Stimulated activated naive CD8-positive, alpha-beta T cell treated with anti-CD3 and anti-CD28 coated beads, Interleukin-15, amount 100 ng/mL, for 72 hours (primary cell): ENCODE measurements around the gene MGAT1.
A peak's percentile ranks its signal among the peaks of the same experiment; 100 is the strongest.
"Not testable (repeated sequence)": the region's sequence is repeated elsewhere in the genome, so short reads cannot be mapped to it uniquely, and the experiment has no call there.

Experiments
- ATAC-seq: fragments of 150-1000 bp; cut with Tn5 transposase; 2 replicates; pipeline ENCODE4 v1.10.0; 2021; ENCODE audit warnings: mild to moderate bottlenecking, moderate library complexity
- DNase-seq, 2 donors: peaks; one replicate each; pipeline ENCODE4 v3.0.0; 2021 to 2022
- H3K27ac Mint-ChIP-seq, 2 donors: one replicate each; pipeline ENCODE4 v1.8.0; 2022; ENCODE audit warnings: mild to moderate bottlenecking in 2 of 2, mixed read lengths in 2 of 2, moderate library complexity in 2 of 2
- H3K27me3 Mint-ChIP-seq: one replicate; pipeline ENCODE4 v1.8.0; 2022; ENCODE audit warnings: mixed read lengths
- H3K4me1 Mint-ChIP-seq: one replicate; pipeline ENCODE4 v1.8.0; 2022; ENCODE audit warnings: mild to moderate bottlenecking, mixed read lengths
- H3K4me3 Mint-ChIP-seq, 2 donors: one replicate each; pipeline ENCODE4 v1.8.0; 2022; ENCODE audit warnings: mild to moderate bottlenecking in 2 of 2, mixed read lengths in 2 of 2, moderate library complexity in 1 of 2
- H3K9me3 Mint-ChIP-seq, 2 donors: one replicate each; pipeline ENCODE4 v1.8.0; 2022; ENCODE audit warnings: mixed read lengths in 2 of 2

Gene MGAT1

GRCh38 chr5:180829726-180830125 is 27.1 kb upstream of the MGAT1 start:
- DNase-seq (no peak), ATAC-seq (no peak)
- peak overlapping the region; percentile 90 to 99 for H3K4me3 Mint-ChIP-seq
- peaks cover 61% of the 10 kb centered on the region for H3K4me1 Mint-ChIP-seq
- H3K27ac Mint-ChIP-seq = peak overlapping the region; percentile 96 to 97
- H3K27me3 Mint-ChIP-seq = no peaks in the 10 kb centered on the region
- peaks cover 0 to 4% of the 10 kb centered on the region in 2 donors for H3K9me3 Mint-ChIP-seq

GRCh38 chr5:180828756-180829531 is 26.3 kb upstream of the MGAT1 start:
- peak overlapping the region in 1 of 2 donors; percentile 99 for H3K4me3 Mint-ChIP-seq
- not testable (repeated sequence) for H3K9me3 Mint-ChIP-seq, H3K27ac Mint-ChIP-seq, H3K27me3 Mint-ChIP-seq, ATAC-seq, DNase-seq
- H3K4me1 Mint-ChIP-seq = peaks cover 61% of the 10 kb centered on the region

DNA sequence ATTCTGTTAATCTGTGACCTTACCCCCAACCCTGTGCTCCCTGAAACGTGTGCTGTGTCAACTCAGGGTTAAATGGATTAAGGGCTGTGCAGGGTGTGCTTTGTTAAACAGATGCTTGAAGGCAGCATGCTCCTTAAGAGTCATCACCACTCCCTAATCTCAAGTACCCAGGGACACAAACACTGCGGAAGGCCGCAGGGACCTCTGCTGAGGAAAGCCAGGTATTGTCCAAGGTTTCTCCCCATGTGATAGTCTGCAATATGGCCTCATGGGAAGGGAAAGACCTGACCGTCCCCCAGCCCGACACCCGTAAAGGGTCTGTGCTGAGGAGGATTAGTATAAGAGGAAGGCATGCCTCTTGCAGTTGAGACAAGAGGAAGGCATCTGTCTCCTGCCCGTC is 24.8 kb upstream of the MGAT1 start:
- not testable (repeated sequence) for H3K27ac Mint-ChIP-seq, ATAC-seq, H3K9me3 Mint-ChIP-seq, DNase-seq, H3K4me3 Mint-ChIP-seq, H3K27me3 Mint-ChIP-seq
- peaks cover 47% of the 10 kb centered on the region for H3K4me1 Mint-ChIP-seq

- peaks cover 48% of the 10 kb centered on the region for H3K4me1 Mint-ChIP-seq
- peak; percentile 37 for ATAC-seq
These were observed 23.3 kb upstream of the MGAT1 start for GRCh38 chr5:180825768-180826525.

GRCh38 chr5:180824630-180825476 is 22.2 kb upstream of the MGAT1 start:
- peaks cover 0 to 4% of the 10 kb centered on the region in 2 donors for H3K9me3 Mint-ChIP-seq
- peaks cover 52% of the 10 kb centered on the region for H3K4me1 Mint-ChIP-seq
- H3K4me3 Mint-ChIP-seq = no peak overlapping the region
- no peak for DNase-seq
- no peak for ATAC-seq
- no peaks in the 10 kb centered on the region for H3K27me3 Mint-ChIP-seq
- no peak overlapping the region for H3K27ac Mint-ChIP-seq

More at GRCh38 chr5:180825768-180826525, 23.3 kb upstream of the MGAT1 start:
- no peak overlapping the region for H3K27ac Mint-ChIP-seq
- peaks cover 0 to 4% of the 10 kb centered on the region in 2 donors for H3K9me3 Mint-ChIP-seq
- no peak for DNase-seq
- H3K27me3 Mint-ChIP-seq = no peaks in the 10 kb centered on the region
- no peak overlapping the region for H3K4me3 Mint-ChIP-seq

GRCh38 chr5:180823940-180824629 is 21.5 kb upstream of the MGAT1 start:
- no peak for ATAC-seq
- DNase-seq = no peak
- Mint-ChIP-seq H3K27ac (no peak overlapping the region), H3K4me3 (peak overlapping the region in 1 of 2 donors; percentile 48), H3K4me1 (peaks cover 44% of the 10 kb centered on the region), H3K9me3 (peaks cover 0 to under 1% of the 10 kb centered on the region in 2 donors), H3K27me3 (no peaks in the 10 kb centered on the region)

DNA sequence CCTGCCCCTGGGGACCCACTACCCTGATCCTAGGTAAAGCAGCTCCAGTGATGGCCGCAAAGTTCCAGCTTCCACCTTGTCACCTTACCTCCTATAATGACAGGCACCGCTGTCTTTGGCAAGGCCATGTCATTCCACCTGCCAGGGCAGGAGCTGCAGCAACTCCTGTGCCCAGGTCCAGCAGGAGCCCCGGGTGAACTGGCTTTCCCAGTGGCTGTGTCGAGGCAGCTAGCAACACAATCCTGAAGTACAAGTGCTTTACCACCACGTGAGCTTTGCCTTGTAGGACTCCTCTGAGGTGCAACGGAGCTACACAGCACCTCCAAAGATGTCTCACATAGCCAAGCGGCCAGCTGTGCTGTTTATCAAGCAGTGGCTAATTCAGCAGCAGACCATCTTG is 20.7 kb upstream of the MGAT1 start:
- H3K9me3 Mint-ChIP-seq = no peaks in the 10 kb centered on the region

DNA sequence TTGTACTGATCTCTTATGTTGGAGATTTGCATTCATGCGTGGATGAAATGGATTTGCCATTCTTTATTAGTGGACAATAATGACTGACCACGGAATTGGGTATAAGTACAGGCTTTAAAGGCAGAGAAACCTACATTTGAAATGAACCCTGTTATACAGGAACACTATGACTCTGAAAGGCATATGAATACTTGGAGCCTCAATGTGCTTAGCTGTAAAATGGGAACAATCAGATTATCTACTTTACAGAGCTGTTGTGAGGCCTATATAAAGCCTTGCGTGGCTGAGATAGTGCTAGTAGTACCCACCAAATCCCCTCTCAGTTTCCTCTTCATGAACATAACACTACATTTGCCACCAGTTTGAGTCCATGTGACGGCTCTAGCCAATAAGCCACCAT is 18.9 kb upstream of the MGAT1 start:
- Mint-ChIP-seq H3K4me1 (peaks cover 63% of the 10 kb centered on the region), H3K27me3 (no peaks in the 10 kb centered on the region), H3K27ac (no peak overlapping the region), H3K4me3 (no peak overlapping the region), H3K9me3 (no peaks in the 10 kb centered on the region)
- DNase-seq (no peak), ATAC-seq (no peak)

More for the DNA sequence above, 20.7 kb upstream of the MGAT1 start:
- Mint-ChIP-seq H3K4me3 (no peak overlapping the region), H3K27me3 (no peaks in the 10 kb centered on the region), H3K27ac (no peak overlapping the region), H3K4me1 (peaks cover 48% of the 10 kb centered on the region)
- DNase-seq = no peak
- no peak for ATAC-seq

GRCh38 chr5:180820788-180821321 is 18.2 kb upstream of the MGAT1 start:
- DNase-seq (no peak), ATAC-seq (no peak)
- Mint-ChIP-seq H3K27me3 (no peaks in the 10 kb centered on the region), H3K27ac (peak overlapping the region in 1 of 2 donors; percentile 19), H3K4me1 (peaks cover 58% of the 10 kb centered on the region), H3K4me3 (no peak overlapping the region), H3K9me3 (no peaks in the 10 kb centered on the region)

DNA sequence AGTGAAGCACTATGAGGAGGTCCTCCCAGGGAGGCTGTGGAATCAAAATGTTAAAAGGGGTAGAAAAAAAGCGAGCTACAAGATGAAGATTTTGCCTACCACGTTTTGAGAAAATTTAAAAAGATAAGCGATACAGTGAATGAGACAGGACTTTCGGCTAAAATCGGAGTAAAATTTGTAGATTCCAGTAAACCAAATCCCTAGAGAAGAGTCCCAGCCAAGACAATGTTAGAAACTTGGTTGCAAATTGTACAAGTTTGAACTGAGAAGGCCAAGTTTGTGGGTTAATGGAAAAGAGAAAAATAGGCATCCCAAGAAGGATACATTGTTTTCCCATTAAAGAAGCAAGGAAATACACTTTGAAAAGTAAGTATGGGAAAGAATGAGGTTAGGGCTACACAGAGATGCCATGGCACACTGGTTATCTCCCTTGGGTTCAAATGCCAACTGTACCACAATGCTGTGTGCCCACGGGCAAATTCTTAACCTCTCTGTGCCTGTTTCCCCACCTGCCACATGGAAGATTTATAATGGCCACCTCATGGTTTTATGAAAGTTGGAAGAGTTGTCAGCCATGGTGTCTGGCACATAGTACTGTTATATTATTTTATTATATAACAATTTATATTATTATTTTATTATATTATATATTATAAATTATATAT is 16.2 kb upstream of the MGAT1 start:
- Mint-ChIP-seq H3K27ac (no peak overlapping the region), H3K4me1 (peaks cover 58% of the 10 kb centered on the region), H3K4me3 (no peak overlapping the region), H3K9me3 (no peaks in the 10 kb centered on the region), H3K27me3 (no peaks in the 10 kb centered on the region)
- no peak for DNase-seq
- no peak for ATAC-seq

- H3K27ac Mint-ChIP-seq = no peak overlapping the region
- ATAC-seq = peak; percentile 30
- peaks cover 64% of the 10 kb centered on the region for H3K4me1 Mint-ChIP-seq
- H3K4me3 Mint-ChIP-seq = peak overlapping the region; percentile 22 to 42
- H3K27me3 Mint-ChIP-seq = no peaks in the 10 kb centered on the region
- H3K9me3 Mint-ChIP-seq = no peaks in the 10 kb centered on the region
- DNase-seq = no peak
These were observed 15.5 kb upstream of the MGAT1 start for GRCh38 chr5:180817893-180818674.

- H3K4me3 Mint-ChIP-seq = peak overlapping the region; percentile 74 to 76
- H3K4me1 Mint-ChIP-seq = peaks cover 70% of the 10 kb centered on the region
- H3K9me3 Mint-ChIP-seq = no peaks in the 10 kb centered on the region
- DNase-seq = no peak
- ATAC-seq = peak; percentile 55
- H3K27me3 Mint-ChIP-seq = no peaks in the 10 kb centered on the region
- peak overlapping the region; percentile 82 to 89 for H3K27ac Mint-ChIP-seq
These were observed 14.3 kb upstream of the MGAT1 start for GRCh38 chr5:180816608-180817534.
